ENCODE measurements around the gene ABCC8.

ABCC8 gene

GRCh38 chr11:17505146-17505545 lies 28.5 kb upstream of the ABCC8 start:
- DNase-seq (ENCODE audit: low read depth): no peak

GRCh38 chr11:17504330-17505107 lies 27.9 kb upstream of the ABCC8 start:
- peak; percentile 72 for DNase-seq (ENCODE audit: low read depth)

DNA sequence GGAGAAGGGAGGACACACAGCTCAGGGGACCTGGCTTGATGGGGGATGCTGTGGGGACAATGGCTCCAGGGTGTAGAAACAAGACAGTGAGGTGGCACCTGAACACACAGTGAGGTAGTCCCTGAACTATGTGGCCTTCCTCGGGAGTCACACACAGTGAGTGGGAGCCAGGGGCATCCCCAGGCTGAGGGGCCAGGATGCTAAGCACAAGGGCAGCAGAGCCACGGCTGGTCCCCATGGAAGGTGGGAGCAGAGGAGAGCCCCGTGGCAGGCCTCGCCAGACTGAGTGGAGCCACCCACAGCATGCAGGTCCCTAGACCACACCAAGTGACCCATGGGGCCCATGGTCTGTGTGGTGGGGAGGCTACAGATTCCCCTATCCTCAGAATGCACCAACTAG lies 26.0 kb upstream of the ABCC8 start:
- DNase-seq (ENCODE audit: low read depth): no peak

- no peak for DNase-seq (ENCODE audit: low read depth)
Measured at GRCh38 chr11:17500673-17501072, 24.0 kb upstream of the ABCC8 start.

GRCh38 chr11:17498475-17498874 lies 21.8 kb upstream of the ABCC8 start:
- no peak for DNase-seq (ENCODE audit: low read depth)

- no peak for DNase-seq (ENCODE audit: low read depth)
Measured at GRCh38 chr11:17498058-17498457, 21.4 kb upstream of the ABCC8 start.

GRCh38 chr11:17496406-17496805 lies 19.8 kb upstream of the ABCC8 start:
- DNase-seq (ENCODE audit: low read depth): no peak

DNA sequence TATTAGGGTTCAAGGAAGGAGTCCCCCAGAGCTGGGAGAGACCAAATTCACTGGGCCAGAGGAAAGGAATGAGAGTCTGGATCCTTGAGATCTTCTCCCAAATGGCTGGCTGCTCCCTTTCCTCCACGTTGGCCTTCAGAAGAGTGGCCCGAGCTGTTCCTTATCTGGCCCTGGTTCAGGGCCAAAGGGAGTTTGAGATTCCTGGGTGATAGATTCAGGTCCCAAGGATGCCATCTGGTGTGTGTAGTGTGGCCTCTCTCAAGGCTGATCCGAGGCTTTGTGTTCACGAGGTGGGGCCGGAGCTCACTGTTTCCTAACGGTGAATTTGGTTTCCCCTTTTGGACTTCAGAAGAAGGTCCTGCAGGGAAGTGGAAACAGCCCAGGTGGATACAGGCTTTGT lies 17.4 kb upstream of the ABCC8 start:
- DNase-seq (ENCODE audit: low read depth): no peak

- DNase-seq (ENCODE audit: low read depth): no peak
Measured at GRCh38 chr11:17490938-17491337, 14.3 kb upstream of the ABCC8 start.

DNA sequence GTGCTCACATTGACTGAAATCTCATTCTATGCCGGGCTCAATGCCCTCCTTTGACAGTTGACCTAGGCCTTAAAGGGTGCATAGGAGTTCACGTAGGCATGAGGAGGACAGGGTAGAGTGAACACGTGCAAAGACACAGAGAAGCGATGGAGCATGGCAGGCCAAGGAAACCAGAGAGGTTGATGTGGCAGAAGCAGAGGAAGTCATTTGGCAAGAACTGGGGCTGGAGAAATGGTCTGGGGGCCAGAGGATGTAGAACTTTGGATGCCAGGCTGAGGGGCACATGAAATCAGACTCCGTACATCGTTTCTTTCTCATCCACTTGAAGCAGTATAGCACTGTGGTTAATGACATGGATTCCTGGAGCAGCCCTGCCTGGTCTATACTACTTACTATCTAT lies 13.6 kb upstream of the ABCC8 start:
- no peak for DNase-seq (ENCODE audit: low read depth)

DNA sequence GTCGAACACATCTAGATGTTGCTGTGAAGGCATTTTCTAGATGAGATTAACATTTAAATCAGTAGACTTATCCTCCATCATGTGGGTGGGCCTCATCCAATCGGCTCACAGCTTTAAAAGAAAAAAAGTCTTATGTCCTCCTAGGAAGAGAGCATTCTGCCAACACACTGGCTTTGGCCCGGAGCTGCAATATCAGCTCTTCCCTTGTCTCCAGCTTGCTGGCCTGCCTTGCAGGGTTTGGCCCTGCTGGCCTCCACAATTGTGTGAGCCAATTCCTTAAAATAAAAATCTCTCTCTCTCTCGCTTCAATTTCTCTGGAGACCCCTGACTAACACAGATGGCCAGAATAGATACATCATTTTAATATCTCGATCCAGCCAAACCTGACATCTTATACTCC lies 13.1 kb upstream of the ABCC8 start:
- no peak for DNase-seq (ENCODE audit: low read depth)

- DNase-seq (ENCODE audit: low read depth): no peak
Measured at GRCh38 chr11:17488563-17488962, 11.9 kb upstream of the ABCC8 start.

DNA sequence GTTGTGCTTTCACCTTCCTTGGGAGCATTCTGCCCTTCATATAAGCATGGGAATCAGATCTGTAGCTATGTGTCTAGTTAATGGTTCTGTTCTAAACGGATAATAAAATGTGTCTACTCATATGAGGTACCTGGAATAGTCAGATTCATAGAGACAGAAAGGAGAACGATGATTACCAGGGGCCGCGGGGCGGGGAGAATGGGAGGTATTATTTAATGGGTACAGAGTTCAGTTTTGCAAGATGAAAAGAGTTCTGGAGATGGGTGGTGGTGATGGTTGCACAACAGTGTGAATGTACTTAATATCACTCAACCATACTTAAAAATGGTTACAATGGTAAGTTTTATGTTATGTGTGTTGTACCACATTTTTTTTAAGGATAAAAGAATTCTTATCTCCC lies 10.0 kb upstream of the ABCC8 start:
- no peak for DNase-seq (ENCODE audit: low read depth)

DNA sequence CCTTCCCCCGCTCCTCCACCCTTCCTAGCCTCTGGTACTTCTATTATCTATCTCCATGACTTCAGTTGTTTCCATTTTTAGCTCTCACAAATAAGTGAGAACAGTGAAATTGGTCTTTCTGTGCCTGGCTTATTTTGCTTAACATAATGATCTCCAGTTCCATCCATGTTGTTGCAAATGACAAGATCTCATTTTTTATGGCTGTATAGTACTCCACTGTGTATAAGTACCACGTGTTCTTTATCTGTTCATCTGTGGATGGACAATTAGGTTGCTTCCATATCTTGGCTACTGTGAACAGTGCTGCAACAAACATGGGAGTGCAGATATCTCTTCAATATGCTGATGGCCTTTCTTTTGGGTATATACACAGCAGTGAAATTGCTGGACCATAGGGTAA lies 6.9 kb upstream of the ABCC8 start:
- no peak for DNase-seq (ENCODE audit: low read depth)

- no peak for DNase-seq (ENCODE audit: low read depth)
Measured at GRCh38 chr11:17481905-17482304, 5.3 kb upstream of the ABCC8 start.

GRCh38 chr11:17479284-17480214 lies 2.9 kb upstream of the ABCC8 start:
- no peak for DNase-seq (ENCODE audit: low read depth)

- no peak for DNase-seq (ENCODE audit: low read depth)
Measured at GRCh38 chr11:17478070-17478469, 1.4 kb upstream of the ABCC8 start.

DNA sequence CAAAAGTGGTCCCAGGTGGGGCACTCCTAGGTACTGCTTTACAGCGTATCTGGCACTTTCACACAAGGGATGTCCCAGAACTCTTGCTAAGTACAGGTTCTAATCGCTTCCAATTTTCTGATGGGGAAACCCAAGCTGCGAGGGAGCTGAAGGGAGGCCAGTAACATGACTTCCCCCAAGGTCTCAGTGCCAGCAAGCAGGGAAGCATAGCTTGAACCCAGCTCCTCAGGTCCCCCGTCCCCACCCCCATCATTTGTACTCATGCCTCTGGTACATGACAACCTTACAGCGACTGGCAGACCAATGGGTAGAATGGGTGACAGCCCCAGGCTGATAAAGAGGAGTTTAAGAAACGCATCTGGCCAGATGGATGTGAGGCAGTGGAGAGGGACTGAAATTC lies 716 bp upstream of the ABCC8 start:
- no peak for DNase-seq (ENCODE audit: low read depth)

- no peak for DNase-seq (ENCODE audit: low read depth)
Measured at GRCh38 chr11:17477084-17477333, 364 bp upstream of the ABCC8 start.

GRCh38 chr11:17475666-17476316 lies 854 bp downstream of the ABCC8 start:
- DNase-seq (ENCODE audit: low read depth): no peak

- DNase-seq (ENCODE audit: low read depth): no peak
Measured at GRCh38 chr11:17473071-17473744, 3.4 kb downstream of the ABCC8 start.

GRCh38 chr11:17472467-17472866 lies 4.2 kb downstream of the ABCC8 start:
- DNase-seq (ENCODE audit: low read depth): no peak

GRCh38 chr11:17471501-17471900 lies 5.1 kb downstream of the ABCC8 start:
- no peak for DNase-seq (ENCODE audit: low read depth)
